Measurements from ENCODE around the gene DIPK1A.

Gene DIPK1A

GRCh38 chr1:92833840-92834239 is 127.4 kb downstream of the DIPK1A start:
- Histone ChIP-seq H3K23ac (ENCODE audit: low read length) (no peak overlapping the region), H2AK5ac (ENCODE audit: low read length) (no peak overlapping the region), H3K36me3 (ENCODE audit: control insufficient read depth in 1 of 2, insufficient read depth in 2 of 2, low read length in 2 of 2) (peaks cover 5 to 31% of the 10 kb centered on the region in 2 experiments), H3K14ac (ENCODE audit: low read length) (no peak overlapping the region), H3K27me3 (ENCODE audit: insufficient read depth, low read length) (no peaks in the 10 kb centered on the region), H3K27ac (ENCODE audit: low read depth, low read length) (no peak overlapping the region), H2BK120ac (ENCODE audit: insufficient read depth, low read length, poor library complexity) (no peak overlapping the region), H3K9ac (ENCODE audit: low read length) (no peak overlapping the region), H3K79me1 (ENCODE audit: low read length) (peaks cover 8% of the 10 kb centered on the region), H4K12ac (ENCODE audit: low read depth, low read length) (no peak overlapping the region), H2BK5ac (ENCODE audit: low read depth, low read length, poor library complexity) (no peak overlapping the region), H4K91ac (ENCODE audit: low read depth, low read length) (no peak overlapping the region), H3K4ac (ENCODE audit: low read depth, low read length) (peak overlapping the region; percentile 22), H3K79me2 (ENCODE audit: control insufficient read depth, insufficient read depth, low read length, poor library complexity) (peaks cover 14% of the 10 kb centered on the region), H3K9me3 (ENCODE audit: insufficient read depth, low read depth, low read length) (no peaks in the 10 kb centered on the region), H3K4me1 (ENCODE audit: control insufficient read depth in 1 of 2, insufficient read depth in 2 of 2, low read length in 2 of 2) (peaks cover 0 to 2% of the 10 kb centered on the region in 2 experiments), H3K4me3 (ENCODE audit: low read depth, low read length) (no peak overlapping the region), H3K4me2 (ENCODE audit: low read length) (peak overlapping the region; percentile 11), H2BK12ac (ENCODE audit: low read length) (no peak overlapping the region), H4K8ac (ENCODE audit: low read depth, low read length) (no peak overlapping the region), H3K18ac (ENCODE audit: low read length) (no peak overlapping the region), H2AFZ (ENCODE audit: insufficient read depth, low read length, poor library complexity) (no peak overlapping the region)
- WGBS (ENCODE audit: extremely low coverage, insufficient coverage, insufficient read length), result no CpG with 5 or more reads among the region's 5 CpGs
- no peak for DNase-seq

GRCh38 chr1:92832537-92833114 is 128.6 kb downstream of the DIPK1A start:
- H3K9ac ChIP-seq (ENCODE audit: low read length), result peak overlapping the region; percentile 96
- H3K4me2 ChIP-seq (ENCODE audit: low read length), result peak overlapping the region; percentile 60
- peak overlapping the region; percentile 90 for H4K8ac ChIP-seq (ENCODE audit: low read depth, low read length)
- H3K23ac ChIP-seq (ENCODE audit: low read length), result peak overlapping the region; percentile 1
- H3K14ac ChIP-seq (ENCODE audit: low read length), result peak overlapping the region; percentile 71
- H4K91ac ChIP-seq (ENCODE audit: low read depth, low read length), result peak overlapping the region; percentile 78
- peaks cover 5 to 26% of the 10 kb centered on the region in 2 experiments for H3K36me3 ChIP-seq (ENCODE audit: control insufficient read depth in 1 of 2, insufficient read depth in 2 of 2, low read length in 2 of 2)
- WGBS (ENCODE audit: extremely low coverage, insufficient coverage, insufficient read length), result no CpG with 5 or more reads among the region's 19 CpGs
- H3K79me1 ChIP-seq (ENCODE audit: low read length), result peaks cover 8% of the 10 kb centered on the region
- H2BK120ac ChIP-seq (ENCODE audit: insufficient read depth, low read length, poor library complexity), result peak overlapping the region; percentile 73
- peak overlapping the region; percentile 91 for H3K4me3 ChIP-seq (ENCODE audit: low read depth, low read length)
- H2AK5ac ChIP-seq (ENCODE audit: low read length), result peak overlapping the region; percentile 63
- H3K9me3 ChIP-seq (ENCODE audit: insufficient read depth, low read depth, low read length), result no peaks in the 10 kb centered on the region
- H2BK5ac ChIP-seq (ENCODE audit: low read depth, low read length, poor library complexity), result peak overlapping the region; percentile 86
- peak in 1 of 2 donors; percentile 12 for DNase-seq
- peaks cover 0 to 2% of the 10 kb centered on the region in 2 experiments for H3K4me1 ChIP-seq (ENCODE audit: control insufficient read depth in 1 of 2, insufficient read depth in 2 of 2, low read length in 2 of 2)
- H2AFZ ChIP-seq (ENCODE audit: insufficient read depth, low read length, poor library complexity), result peak overlapping the region; percentile 18
- H3K4ac ChIP-seq (ENCODE audit: low read depth, low read length), result peak overlapping the region; percentile 96
- H2BK12ac ChIP-seq (ENCODE audit: low read length), result no peak overlapping the region
- no peaks in the 10 kb centered on the region for H3K27me3 ChIP-seq (ENCODE audit: insufficient read depth, low read length)
- H4K12ac ChIP-seq (ENCODE audit: low read depth, low read length), result peak overlapping the region; percentile 71
- peak overlapping the region; percentile 74 for H3K27ac ChIP-seq (ENCODE audit: low read depth, low read length)
- H3K18ac ChIP-seq (ENCODE audit: low read length), result peak overlapping the region; percentile 91
- H3K79me2 ChIP-seq (ENCODE audit: control insufficient read depth, insufficient read depth, low read length, poor library complexity), result peaks cover 14% of the 10 kb centered on the region

- peak within 1 kb of the TSS; percentile 96 for H3K9ac ChIP-seq (ENCODE audit: low read length)
- peak within 1 kb of the TSS; percentile 91 for H3K4me3 ChIP-seq (ENCODE audit: low read depth, low read length)
- H3K79me2 ChIP-seq (ENCODE audit: control insufficient read depth, insufficient read depth, low read length, poor library complexity), result peaks cover 14% of the 10 kb centered on the region
- peak within 1 kb of the TSS; percentile 71 for H4K12ac ChIP-seq (ENCODE audit: low read depth, low read length)
- H2BK5ac ChIP-seq (ENCODE audit: low read depth, low read length, poor library complexity), result peak within 1 kb of the TSS; percentile 86
- peaks cover 5 to 21% of the 10 kb centered on the region in 2 experiments for H3K36me3 ChIP-seq (ENCODE audit: control insufficient read depth in 1 of 2, insufficient read depth in 2 of 2, low read length in 2 of 2)
- H3K27ac ChIP-seq (ENCODE audit: low read depth, low read length), result peak within 1 kb of the TSS; percentile 74
- peak; percentile 98 to 100 for DNase-seq
- peak within 1 kb of the TSS; percentile 1 for H3K23ac ChIP-seq (ENCODE audit: low read length)
- H3K9me3 ChIP-seq (ENCODE audit: insufficient read depth, low read depth, low read length), result no peaks in the 10 kb centered on the region
- H2AFZ ChIP-seq (ENCODE audit: insufficient read depth, low read length, poor library complexity), result peak within 1 kb of the TSS; percentile 24
- H3K4ac ChIP-seq (ENCODE audit: low read depth, low read length), result peak within 1 kb of the TSS; percentile 96
- peak within 1 kb of the TSS; percentile 63 for H2AK5ac ChIP-seq (ENCODE audit: low read length)
- H4K8ac ChIP-seq (ENCODE audit: low read depth, low read length), result peak within 1 kb of the TSS; percentile 90
- H4K91ac ChIP-seq (ENCODE audit: low read depth, low read length), result peak within 1 kb of the TSS; percentile 78
- no peaks in the 10 kb centered on the region for H3K27me3 ChIP-seq (ENCODE audit: insufficient read depth, low read length)
- H3K4me1 ChIP-seq (ENCODE audit: control insufficient read depth in 1 of 2, insufficient read depth in 2 of 2, low read length in 2 of 2), result peaks cover 0 to 2% of the 10 kb centered on the region in 2 experiments
- no CpG with 5 or more reads among the region's 57 CpGs for WGBS (ENCODE audit: extremely low coverage, insufficient coverage, insufficient read length)
- H3K14ac ChIP-seq (ENCODE audit: low read length), result peak within 1 kb of the TSS; percentile 71
- peak within 1 kb of the TSS; percentile 91 for H3K18ac ChIP-seq (ENCODE audit: low read length)
- H3K4me2 ChIP-seq (ENCODE audit: low read length), result peak within 1 kb of the TSS; percentile 60
- H2BK12ac ChIP-seq (ENCODE audit: low read length), result peak within 1 kb of the TSS; percentile 9
- H3K79me1 ChIP-seq (ENCODE audit: low read length), result peaks cover 8% of the 10 kb centered on the region
- H2BK120ac ChIP-seq (ENCODE audit: insufficient read depth, low read length, poor library complexity), result peak within 1 kb of the TSS; percentile 73
These were observed 129.3 kb downstream of the DIPK1A start, which contains the start of gene RPL5 for GRCh38 chr1:92831762-92832536. RPL5 (plus strand) TSS chr1:92832040; CDS start chr1:92832115, 75 bp downstream.

GRCh38 chr1:92831368-92831761 is 129.9 kb downstream of the DIPK1A start:
- Histone ChIP-seq H3K9me3 (ENCODE audit: insufficient read depth, low read depth, low read length) (no peaks in the 10 kb centered on the region), H3K4me3 (ENCODE audit: low read depth, low read length) (no peak overlapping the region), H2BK120ac (ENCODE audit: insufficient read depth, low read length, poor library complexity) (no peak overlapping the region)

More at GRCh38 chr1:92831368-92831761, 129.9 kb downstream of the DIPK1A start:
- H2AK5ac ChIP-seq (ENCODE audit: low read length), result no peak overlapping the region
- H3K14ac ChIP-seq (ENCODE audit: low read length), result no peak overlapping the region
- no CpG with 5 or more reads among the region's 4 CpGs for WGBS (ENCODE audit: extremely low coverage, insufficient coverage, insufficient read length)
- H3K4me1 ChIP-seq (ENCODE audit: control insufficient read depth in 1 of 2, insufficient read depth in 2 of 2, low read length in 2 of 2), result peaks cover 0 to 2% of the 10 kb centered on the region in 2 experiments
- peak overlapping the region; percentile 24 for H2AFZ ChIP-seq (ENCODE audit: insufficient read depth, low read length, poor library complexity)
- peaks cover 14% of the 10 kb centered on the region for H3K79me2 ChIP-seq (ENCODE audit: control insufficient read depth, insufficient read depth, low read length, poor library complexity)
- H3K23ac ChIP-seq (ENCODE audit: low read length), result no peak overlapping the region
- no peaks in the 10 kb centered on the region for H3K27me3 ChIP-seq (ENCODE audit: insufficient read depth, low read length)
- H3K18ac ChIP-seq (ENCODE audit: low read length), result no peak overlapping the region
- peaks cover 8% of the 10 kb centered on the region for H3K79me1 ChIP-seq (ENCODE audit: low read length)
- peak overlapping the region; percentile 39 for H4K8ac ChIP-seq (ENCODE audit: low read depth, low read length)
- no peak overlapping the region for H2BK5ac ChIP-seq (ENCODE audit: low read depth, low read length, poor library complexity)
- no peak overlapping the region for H3K27ac ChIP-seq (ENCODE audit: low read depth, low read length)
- H4K91ac ChIP-seq (ENCODE audit: low read depth, low read length), result no peak overlapping the region
- no peak overlapping the region for H3K4me2 ChIP-seq (ENCODE audit: low read length)
- no peak for DNase-seq
- H4K12ac ChIP-seq (ENCODE audit: low read depth, low read length), result peak overlapping the region; percentile 24
- H3K36me3 ChIP-seq (ENCODE audit: control insufficient read depth in 1 of 2, insufficient read depth in 2 of 2, low read length in 2 of 2), result peaks cover 5 to 20% of the 10 kb centered on the region in 2 experiments
- no peak overlapping the region for H3K4ac ChIP-seq (ENCODE audit: low read depth, low read length)
- peak overlapping the region; percentile 33 for H3K9ac ChIP-seq (ENCODE audit: low read length)
- peak overlapping the region; percentile 9 for H2BK12ac ChIP-seq (ENCODE audit: low read length)
